IMR-90 (cell line): ENCODE data around the gene CHST5. TPM values are rescaled to one million over a fixed set of nuclear protein-coding genes. Genes with fewer than 3 reads are reported as not detected.

Experiments used
- ATAC-seq: fragments of 200-7000 bp; cut with Tn5 transposase; 2 replicates; pipeline ENCODE4 v1.9.1; 2020; ENCODE audit warnings: low read depth, mild to moderate bottlenecking, moderate library complexity
- BruUV-seq: library from RNA; stranded (reverse); fragments of 400-500 nt; replicated peaks from 2 replicates; lab custom pipeline; 2021; lab: Mats Ljungman, UMichigan
- CTCF ChIA-PET: fragments of 300-600 bp; formaldehyde crosslinking; extraction: SDS; loops from one replicate; lab custom pipeline; 2021; ENCODE audit warnings: antibody characterized with exemption; lab: Yijun Ruan, JAX
- POLR2A ChIA-PET: fragments of 300-600 bp; sonication (Branson Sonifier 250); formaldehyde crosslinking; loops from one replicate; lab custom pipeline; 2022; ENCODE audit warnings: antibody characterized with exemption; ENCODE audit not compliant: unreplicated experiment; lab: Charles Lee
- DNase-seq: peaks from one replicate; pipeline ENCODE4 v3.0.0; 2013
- H2AFZ ChIP-seq: replicated peaks from 2 replicates; pipeline ENCODE3; 2013; ENCODE audit warnings: low read length, mild to moderate bottlenecking; ENCODE audit not compliant: poor library complexity
- H2AK5ac ChIP-seq: 2 replicates; pipeline ENCODE4 v1.6.1; 2013; ENCODE audit warnings: low read depth, low read length, inconsistent platforms
- H2AK9ac ChIP-seq: replicated peaks from 2 replicates; pipeline ENCODE3; 2013; ENCODE audit warnings: mild to moderate bottlenecking, low read depth, low read length, moderate library complexity; ENCODE audit not compliant: poor library complexity
- H2BK120ac ChIP-seq: 2 replicates; pipeline ENCODE4 v1.6.1; 2013; ENCODE audit warnings: low read depth, low read length, inconsistent platforms
- H2BK15ac ChIP-seq: 3 replicates; pipeline ENCODE4 v1.6.1; 2013; ENCODE audit warnings: low read depth, low read length, inconsistent platforms
- H2BK20ac ChIP-seq: 2 replicates; pipeline ENCODE4 v1.6.1; 2013; ENCODE audit warnings: low read depth, mild to moderate bottlenecking, inconsistent platforms, low read length, moderate library complexity
- H2BK5ac ChIP-seq: 2 replicates; pipeline ENCODE4 v1.6.1; 2013; ENCODE audit warnings: mild to moderate bottlenecking, low read depth, low read length, inconsistent platforms; ENCODE audit not compliant: poor library complexity, severe bottlenecking
- H3K14ac ChIP-seq: replicated peaks from 2 replicates; pipeline ENCODE4 v1.6.1; 2013; ENCODE audit warnings: low read depth, low read length, inconsistent platforms
- H3K18ac ChIP-seq: 2 replicates; pipeline ENCODE4 v1.6.1; 2013; ENCODE audit warnings: low read depth, low read length, control low read depth
- H3K23ac ChIP-seq: 2 replicates; pipeline ENCODE4 v1.6.1; 2013; ENCODE audit warnings: low read depth, low read length, inconsistent platforms
- H3K27ac ChIP-seq: 2 replicates; pipeline ENCODE4 v1.5.1; 2013; ENCODE audit warnings: mild to moderate bottlenecking, control low read depth, low read length; ENCODE audit not compliant: insufficient read depth
- H3K27me3 ChIP-seq: 2 replicates; pipeline ENCODE4 v1.6.1; 2013; ENCODE audit warnings: low read length; ENCODE audit not compliant: control insufficient read depth, insufficient read depth
- H3K36me3 ChIP-seq: 2 replicates; pipeline ENCODE4 v1.6.1; 2013; ENCODE audit warnings: low read length, mixed read lengths; ENCODE audit not compliant: control insufficient read depth, insufficient read depth
- H3K4ac ChIP-seq: 2 replicates; pipeline ENCODE4 v1.6.1; 2013; ENCODE audit warnings: low read depth, low read length, inconsistent platforms
- H3K4me1 ChIP-seq: 2 replicates; pipeline ENCODE4 v1.6.1; 2013; ENCODE audit warnings: low read length, mixed read lengths; ENCODE audit not compliant: control insufficient read depth, insufficient read depth
- H3K4me2 ChIP-seq: 2 replicates; pipeline ENCODE4 v1.6.1; 2013; ENCODE audit warnings: low read depth, mild to moderate bottlenecking, control low read depth, low read length, moderate library complexity
- H3K4me3 ChIP-seq: 2 replicates; pipeline ENCODE4 v1.5.1; 2013; ENCODE audit warnings: low read depth, mild to moderate bottlenecking, control low read depth, low read length, moderate library complexity; ENCODE audit not compliant: insufficient read depth
- H3K56ac ChIP-seq: 2 replicates; pipeline ENCODE4 v1.6.1; 2013; ENCODE audit warnings: low read length, inconsistent platforms; ENCODE audit not compliant: insufficient read depth; ENCODE audit errors: extremely low read depth
- H3K79me1 ChIP-seq, 2 experiments: 2 replicates each; pipeline ENCODE4 v1.6.1; 2013; ENCODE audit warnings: low read length in 2 of 2, inconsistent platforms in 1 of 2, low read depth in 1 of 2
- H3K9ac ChIP-seq: 2 replicates; pipeline ENCODE4 v1.6.1; 2013; ENCODE audit warnings: low read depth, low read length, control low read depth
- H3K9me1 ChIP-seq: 2 replicates; pipeline ENCODE4 v1.6.1; 2013; ENCODE audit warnings: low read length, inconsistent platforms; ENCODE audit not compliant: insufficient read depth
- H3K9me3 ChIP-seq: 2 replicates; pipeline ENCODE4 v1.6.1; 2013; ENCODE audit warnings: low read length; ENCODE audit not compliant: control insufficient read depth, insufficient read depth
- H4K20me1 ChIP-seq: 2 replicates; pipeline ENCODE4 v1.6.1; 2013; ENCODE audit warnings: low read length, inconsistent platforms; ENCODE audit not compliant: insufficient read depth
- H4K5ac ChIP-seq: 2 replicates; pipeline ENCODE4 v1.6.1; 2013; ENCODE audit warnings: mild to moderate bottlenecking, low read depth, low read length, control low read depth
- H4K8ac ChIP-seq, 2 experiments: 2 replicates each; pipeline ENCODE4 v1.6.1; 2013; ENCODE audit warnings: low read depth in 2 of 2, low read length in 2 of 2, control low read depth in 1 of 2, inconsistent platforms in 1 of 2
- H4K91ac ChIP-seq: 2 replicates; pipeline ENCODE4 v1.6.1; 2013; ENCODE audit warnings: low read depth, low read length, inconsistent platforms; ENCODE audit not compliant: insufficient read depth
- BHLHE40 ChIP-seq: fragments of 150-350 bp; IDR thresholded peaks from 2 replicates; pipeline ENCODE4 v1.6.1; 2016; ENCODE audit warnings: mild to moderate bottlenecking, low read depth, low read length
- CEBPB ChIP-seq: IDR thresholded peaks from 2 replicates; pipeline ENCODE4 v1.6.1; 2012; ENCODE audit warnings: low read depth, low read length, improper control_type of control experiment
- CHD1 ChIP-seq: IDR thresholded peaks from 2 replicates; pipeline ENCODE4 v1.6.1; 2012; ENCODE audit warnings: low read depth, low read length, improper control_type of control experiment
- ELK1 ChIP-seq: fragments of 150-350 bp; IDR thresholded peaks from 2 replicates; pipeline ENCODE4 v1.6.1; 2016; ENCODE audit warnings: low read depth, mild to moderate bottlenecking, low read length, moderate library complexity, borderline replicate concordance
- FOS ChIP-seq: fragments of 150-350 bp; IDR thresholded peaks from 2 replicates; pipeline ENCODE4 v1.6.1; 2016; ENCODE audit warnings: low read depth, low read length
- MAFK ChIP-seq: IDR thresholded peaks from 2 replicates; pipeline ENCODE4 v1.6.1; 2012; ENCODE audit warnings: low read depth, low read length, improper control_type of control experiment
- MAZ ChIP-seq: IDR thresholded peaks from 2 replicates; pipeline ENCODE4 v1.6.1; 2012; ENCODE audit warnings: low read depth, mild to moderate bottlenecking, low read length, improper control_type of control experiment, moderate library complexity, borderline replicate concordance
- POLR2A ChIP-seq: IDR thresholded peaks from 2 replicates; pipeline ENCODE4 v1.6.1; 2012; ENCODE audit warnings: mild to moderate bottlenecking, low read depth, low read length
- RAD21 ChIP-seq: IDR thresholded peaks from 2 replicates; pipeline ENCODE4 v1.6.1; 2012; ENCODE audit warnings: low read length, improper control_type of control experiment
- SMC3 ChIP-seq: fragments of 150-350 bp; IDR thresholded peaks from 2 replicates; pipeline ENCODE4 v1.6.1; 2016; ENCODE audit warnings: low read depth, mild to moderate bottlenecking, antibody characterized with exemption, low read length, moderate library complexity
- USF2 ChIP-seq: fragments of 150-350 bp; IDR thresholded peaks from 2 replicates; pipeline ENCODE4 v1.6.1; 2017; ENCODE audit warnings: mild to moderate bottlenecking, antibody characterized with exemption, low read length, low read depth
- WGBS, 2 experiments: methylation state at CpG; one replicate each; pipeline versions ENCODE4 v1.1.5 to v1.1.7; 2013; ENCODE audit warnings: missing lambda C conversion rate in 2 of 2; ENCODE audit not compliant: insufficient read length in 1 of 2; ENCODE audit errors: extremely low coverage in 2 of 2; 5-methylcytosine and 5-hydroxymethylcytosine counted together
- dilution Hi-C: fragments of 300-500 bp; cut with HindIII; formaldehyde crosslinking; loops from one replicate; pipeline ENCODE4 v1.14.3; 2018; ENCODE audit warnings: low sequenced_read_pairs; ENCODE audit not compliant: unreplicated experiment
- in situ Hi-C: fragments of 300-500 bp; cut with MboI; formaldehyde crosslinking; loops from 3 replicates; pipeline ENCODE4 v1.14.3; 2019; ENCODE audit warnings: low sequenced_read_pairs, inconsistent platforms, mixed read lengths
- intact Hi-C: fragments of 100-400 bp; cut with micrococcal nuclease; formaldehyde crosslinking; loops from 2 replicates; pipeline ENCODE4 v1.10.0; 2022
- polyA plus RNA-seq, 3 experiments: library from polyadenylated mRNA; depleted of rRNA; stranded (reverse); fragments of >200 nt; gene quantifications; 2 replicates each; pipeline ENCODE4 v1.2.3, GENCODE V29; 2012; ENCODE audit warnings: low replicate concordance in 1 of 3
- total RNA-seq: library from RNA; depleted of rRNA; stranded (reverse); fragments of >200 nt; gene quantifications from 2 replicates; pipeline ENCODE4 v1.2.3, GENCODE V29; 2012

CHST5 gene
- total and polyA plus RNA-seq, 2 of the 4 experiments (the other 2 are of a cell fraction) = not detected

- H3K9me1 ChIP-seq = no peaks in the 10 kb centered on the region; the same call in 1 of the 2 replicates
- dilution Hi-C loops (no loop called here), in situ Hi-C loops (no loop called here), intact Hi-C loops (no loop called here)
- no peak overlapping the region for H3K4ac ChIP-seq
- no peak for TF ChIP-seq CHD1
- TF ChIP-seq ELK1 = no peak
- TF ChIP-seq RAD21 = no peak
- TF ChIP-seq USF2 = no peak
- TF ChIP-seq MAZ = no peak
- TF ChIP-seq SMC3 = no peak
- TF ChIP-seq CEBPB = no peak
- no peak for TF ChIP-seq MAFK
- TF ChIP-seq BHLHE40 = no peak
- no peak for TF ChIP-seq POLR2A
- TF ChIP-seq FOS = no peak
- no peak overlapping the region for H3K4me3 ChIP-seq
- H3K27ac ChIP-seq = no peak overlapping the region
- H4K20me1 ChIP-seq = no peaks in the 10 kb centered on the region
- no peak overlapping the region for H2BK5ac ChIP-seq
- DNase-seq (no peak), ATAC-seq (no peak)
- no peaks in the 10 kb centered on the region for H3K36me3 ChIP-seq
- no peak overlapping the region for H3K9ac ChIP-seq
- H2AFZ ChIP-seq = no peak overlapping the region
- H2AK5ac ChIP-seq = no peak overlapping the region
- H4K8ac ChIP-seq = no peak overlapping the region
- no TSS peak for BruUV-seq
- 88% methylated on average over 1 of the region's 1 CpG; no CpG with 5 or more reads in 1 of the 2 experiments for WGBS, 2 experiments
- no peak overlapping the region for H3K56ac ChIP-seq
- ChIA-PET POLR2A (no interaction called here), CTCF (interaction anchor here (1.5 kb wide), 1 partner anchor 13 kb away, joined by 4 read pairs; no protein-coding TSS in a partner anchor)
- no peaks in the 10 kb centered on the region; the same call in 1 of the 2 replicates for H3K4me1 ChIP-seq
- H2BK20ac ChIP-seq = no peak overlapping the region
- no peak overlapping the region for H3K23ac ChIP-seq
- no peak overlapping the region for H3K18ac ChIP-seq
- no peaks in the 10 kb centered on the region for H3K9me3 ChIP-seq
- no peak overlapping the region for H2BK15ac ChIP-seq
- peaks cover 2% of the 10 kb centered on the region; the same call in 1 of the 2 replicates for H3K27me3 ChIP-seq
- no peak overlapping the region for H2BK120ac ChIP-seq
- H3K79me1 ChIP-seq = no peaks in the 10 kb centered on the region
- no peak overlapping the region for H4K91ac ChIP-seq
- H2AK9ac ChIP-seq = no peak overlapping the region
- H3K14ac ChIP-seq = no peak overlapping the region
- no peak overlapping the region for H4K5ac ChIP-seq
- H3K4me2 ChIP-seq = no peak overlapping the region
Measured at GRCh38 chr16:75503801-75504200, 32.1 kb downstream of the CHST5 start.
